Upper lobe of left lung (tissue), 4 donors: ENCODE results near the gene SLC30A9.

Experiments
- EP300 ChIP-seq, 4 donors: sonication (generic); formaldehyde crosslinking; IDR thresholded peaks; one replicate each; pipeline ENCODE4 v1.5.1; 2017; ENCODE audit warnings: antibody characterized with exemption in 4 of 4, control low read depth in 2 of 4
- POLR2A ChIP-seq, 4 donors: fragments of 450-650 bp; IDR thresholded peaks; one replicate each; pipeline ENCODE4 v1.5.1; 2016 to 2017; ENCODE audit warnings: antibody characterized with exemption in 4 of 4, mild to moderate bottlenecking in 2 of 4
- POLR2AphosphoS5 ChIP-seq, 2 donors: sonication (generic); formaldehyde crosslinking; IDR thresholded peaks; one replicate each; pipeline ENCODE4 v1.5.1; 2017; ENCODE audit warnings: antibody characterized with exemption in 2 of 2
- TF ChIP-seq, protein P1 (sequence below), 6 experiments: fragments of 450-650 bp in 4 of 6; fragments of 200-600 bp in 2 of 6; sonication (generic) in 2 of 6; IDR thresholded peaks; one replicate each; pipeline ENCODE4 v1.5.1; 2016 to 2019; ENCODE audit warnings: antibody characterized with exemption in 6 of 6

DNA sequence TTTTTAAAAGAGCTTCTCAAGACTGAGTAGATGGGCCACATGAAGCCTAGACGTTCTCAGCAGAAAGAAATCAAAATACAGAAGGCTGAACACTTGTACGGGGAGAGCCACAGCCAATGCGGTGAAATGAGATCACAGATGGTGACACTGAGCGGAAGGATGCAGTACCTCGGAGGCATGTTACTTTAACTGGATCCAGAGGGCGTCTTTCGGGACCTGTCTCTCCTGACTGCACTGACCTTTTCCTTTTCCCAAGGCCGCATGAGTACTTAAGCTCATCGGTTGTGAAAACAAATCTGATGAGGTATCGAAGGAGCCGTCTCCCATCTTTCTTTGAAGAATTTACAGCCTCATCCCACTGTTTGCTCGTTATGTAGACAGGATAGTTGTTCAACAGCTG lies 129.6 kb downstream of the SLC30A9 start:
- TF ChIP-seq, protein P1, sequence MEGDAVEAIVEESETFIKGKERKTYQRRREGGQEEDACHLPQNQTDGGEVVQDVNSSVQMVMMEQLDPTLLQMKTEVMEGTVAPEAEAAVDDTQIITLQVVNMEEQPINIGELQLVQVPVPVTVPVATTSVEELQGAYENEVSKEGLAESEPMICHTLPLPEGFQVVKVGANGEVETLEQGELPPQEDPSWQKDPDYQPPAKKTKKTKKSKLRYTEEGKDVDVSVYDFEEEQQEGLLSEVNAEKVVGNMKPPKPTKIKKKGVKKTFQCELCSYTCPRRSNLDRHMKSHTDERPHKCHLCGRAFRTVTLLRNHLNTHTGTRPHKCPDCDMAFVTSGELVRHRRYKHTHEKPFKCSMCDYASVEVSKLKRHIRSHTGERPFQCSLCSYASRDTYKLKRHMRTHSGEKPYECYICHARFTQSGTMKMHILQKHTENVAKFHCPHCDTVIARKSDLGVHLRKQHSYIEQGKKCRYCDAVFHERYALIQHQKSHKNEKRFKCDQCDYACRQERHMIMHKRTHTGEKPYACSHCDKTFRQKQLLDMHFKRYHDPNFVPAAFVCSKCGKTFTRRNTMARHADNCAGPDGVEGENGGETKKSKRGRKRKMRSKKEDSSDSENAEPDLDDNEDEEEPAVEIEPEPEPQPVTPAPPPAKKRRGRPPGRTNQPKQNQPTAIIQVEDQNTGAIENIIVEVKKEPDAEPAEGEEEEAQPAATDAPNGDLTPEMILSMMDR (IDR thresholded peaks at IDR 0.05): no peak
- TF ChIP-seq EP300 (IDR thresholded peaks at IDR 0.05): no peak
- no peak for TF ChIP-seq POLR2A (IDR thresholded peaks at IDR 0.05)
- no peak for TF ChIP-seq POLR2AphosphoS5 (IDR thresholded peaks at IDR 0.05)
